GM23338 (cell line): ENCODE results near the gene BLTP2. TPM values are rescaled to one million over a fixed set of nuclear protein-coding genes. Genes with fewer than 3 reads are reported as not detected.

Experiments
- ATAC-seq: fragments of 200-7000 bp; cut with Tn5 transposase; 3 replicates; pipeline ENCODE4 v1.9.1; 2020
- DNase-seq: peaks from one replicate; pipeline ENCODE4 v3.0.0-alpha.2; 2015; ENCODE audit warnings: low spot score
- H2AFZ ChIP-seq: fragments of 200-600 bp; sonication (generic); 2 replicates; pipeline ENCODE4 v1.8.0; 2016; ENCODE audit warnings: antibody characterized with exemption, mild to moderate bottlenecking, moderate library complexity
- H3F3A ChIP-seq: fragments of 200-600 bp; sonication (generic); replicated peaks from 2 replicates; pipeline ENCODE4 v1.8.0; 2017; ENCODE audit warnings: antibody characterized with exemption, mixed run types, low read depth
- H3K27ac ChIP-seq: fragments of 200-600 bp; sonication (generic); 2 replicates; pipeline ENCODE4 v1.6.1; 2016; ENCODE audit warnings: low read depth
- H3K27me3 ChIP-seq: fragments of 200-600 bp; sonication (generic); 2 replicates; pipeline ENCODE4 v1.8.0; 2016; ENCODE audit warnings: mild to moderate bottlenecking, mixed run types, moderate library complexity; ENCODE audit not compliant: insufficient read depth
- H3K36me3 ChIP-seq: fragments of 200-600 bp; sonication (generic); 2 replicates; pipeline ENCODE4 v1.8.0; 2016; ENCODE audit warnings: mild to moderate bottlenecking; ENCODE audit not compliant: insufficient read depth
- H3K4me1 ChIP-seq: fragments of 200-600 bp; sonication (generic); 2 replicates; pipeline ENCODE4 v1.8.0; 2016; ENCODE audit warnings: mild to moderate bottlenecking, moderate library complexity; ENCODE audit not compliant: insufficient read depth
- H3K4me2 ChIP-seq: fragments of 200-600 bp; sonication (generic); 2 replicates; pipeline ENCODE4 v1.7.1; 2017; ENCODE audit warnings: mixed run types
- H3K4me3 ChIP-seq: fragments of 200-600 bp; sonication (generic); 2 replicates; pipeline ENCODE4 v1.6.1; 2016; ENCODE audit warnings: mixed run types
- H3K79me2 ChIP-seq: fragments of 200-600 bp; sonication (generic); replicated peaks from 2 replicates; pipeline ENCODE4 v1.8.0; 2017; ENCODE audit warnings: mild to moderate bottlenecking; ENCODE audit not compliant: insufficient read depth
- H3K9me2 ChIP-seq: fragments of 200-600 bp; sonication (generic); 2 replicates; pipeline ENCODE4 v1.8.0; 2017; ENCODE audit not compliant: insufficient read depth
- H4K20me1 ChIP-seq: fragments of 200-600 bp; sonication (generic); replicated peaks from 2 replicates; pipeline ENCODE4 v1.8.0; 2017; ENCODE audit warnings: mild to moderate bottlenecking; ENCODE audit not compliant: insufficient read depth
- H3K27ac Mint-ChIP-seq: 2 replicates; pipeline ENCODE4 v1.8.0; 2020; ENCODE audit warnings: inconsistent platforms, mild to moderate bottlenecking, moderate library complexity, mixed read lengths
- H3K27me3 Mint-ChIP-seq: 3 replicates; pipeline ENCODE4 v1.8.0; 2022; ENCODE audit warnings: low read depth, mild to moderate bottlenecking, moderate library complexity, mixed read lengths, inconsistent platforms; ENCODE audit not compliant: insufficient read depth, poor library complexity
- H3K36me3 Mint-ChIP-seq: 3 replicates; pipeline ENCODE4 v1.8.0; 2021; ENCODE audit warnings: low read depth, mild to moderate bottlenecking, inconsistent platforms, moderate library complexity, mixed read lengths
- H3K4me1 Mint-ChIP-seq: 3 replicates; pipeline ENCODE4 v1.8.0; 2020; ENCODE audit warnings: mild to moderate bottlenecking, inconsistent platforms, mixed read lengths
- H3K4me3 Mint-ChIP-seq: 3 replicates; pipeline ENCODE4 v1.8.0; 2021; ENCODE audit warnings: moderate library complexity, mild to moderate bottlenecking, inconsistent platforms, mixed read lengths
- H3K9me3 Mint-ChIP-seq: 3 replicates; pipeline ENCODE4 v1.8.0; 2020; ENCODE audit warnings: moderate library complexity, mild to moderate bottlenecking, inconsistent platforms, mixed read lengths
- CREB1 ChIP-seq: fragments of 250-450 bp; sonication (Bioruptor Pico); IDR thresholded peaks from 2 replicates; pipeline ENCODE4 v1.5.0; 2020; ENCODE audit warnings: low read depth, mild to moderate bottlenecking, moderate library complexity
- EZH2 ChIP-seq: fragments of 200-600 bp; sonication (generic); IDR thresholded peaks from one replicate; pipeline ENCODE4 v1.8.0; 2017; ENCODE audit warnings: antibody characterized with exemption, mild to moderate bottlenecking, low read depth; ENCODE audit not compliant: unreplicated experiment
- EZH2phosphoT487 ChIP-seq: fragments of 200-600 bp; sonication (generic); IDR thresholded peaks from one replicate; pipeline ENCODE4 v1.8.1; 2018; ENCODE audit warnings: antibody characterized with exemption; ENCODE audit not compliant: unreplicated experiment
- JUNB ChIP-seq: IDR thresholded peaks from one replicate; pipeline ENCODE4 v1.6.1; 2016; ENCODE audit warnings: antibody characterized with exemption; ENCODE audit not compliant: unreplicated experiment
- NANOG ChIP-seq: IDR thresholded peaks from 2 replicates; pipeline ENCODE4 v1.6.1; 2016; ENCODE audit warnings: antibody characterized with exemption, borderline replicate concordance
- POLR2AphosphoS5 ChIP-seq: IDR thresholded peaks from 2 replicates; pipeline ENCODE4 v1.6.1; 2016; ENCODE audit warnings: antibody characterized with exemption, low read depth
- ZNF331 ChIP-seq: fragments of 250-450 bp; sonication (Bioruptor Pico); IDR thresholded peaks from 2 replicates; pipeline ENCODE4 v1.5.0; 2020; ENCODE audit warnings: low read depth, mild to moderate bottlenecking, moderate library complexity
- long read RNA-seq: library from polyadenylated mRNA; unstranded; transcript quantifications from one replicate; pipeline ENCODE4 v2.0.0, GENCODE V29; 2020; ENCODE audit not compliant: unreplicated experiment
- polyA plus RNA-seq: library from polyadenylated mRNA; unstranded; fragments of >200 nt; fragmentation: Nextera tagmentation; extraction: Ambion mirVana; gene quantifications from 2 replicates; pipeline ENCODE4 v1.2.1, GENCODE V29; 2016
- total RNA-seq: library from RNA; depleted of rRNA; stranded (reverse); fragments of >200 nt; shearing (Covaris generic); gene quantifications from 2 replicates; pipeline ENCODE4 v1.2.3, GENCODE V29; 2014; rRNA removed
- TF ChIP-seq, protein P1 (sequence below), 2 experiments: fragments of 200-600 bp in 1 of 2; sonication (generic) in 1 of 2; conservative IDR thresholded peaks; 2 replicates each; pipeline versions ENCODE4 v1.5.1 to v1.6.1; 2016 to 2017; ENCODE audit warnings: antibody characterized with exemption in 2 of 2, low read depth in 2 of 2, mild to moderate bottlenecking in 2 of 2, moderate library complexity in 1 of 2
- TF ChIP-seq, protein P2 (sequence below): IDR thresholded peaks from one replicate; pipeline ENCODE4 v1.6.1; 2018; ENCODE audit warnings: antibody characterized with exemption; ENCODE audit not compliant: unreplicated experiment
- TF ChIP-seq, protein P3 (sequence below): IDR thresholded peaks from 2 replicates; pipeline ENCODE4 v1.6.1; 2016; ENCODE audit warnings: antibody characterized with exemption

The BLTP2 gene
- total RNA-seq, result 166 and 176 TPM in 2 replicates
- 58.6 and 71.0 TPM in 2 replicates for polyA plus RNA-seq
- long read RNA-seq, partial matches to known transcripts, result 0 of 3 reads
- long read RNA-seq, other reads (novel, unspliced or antisense), result 1 of 3 reads

DNA sequence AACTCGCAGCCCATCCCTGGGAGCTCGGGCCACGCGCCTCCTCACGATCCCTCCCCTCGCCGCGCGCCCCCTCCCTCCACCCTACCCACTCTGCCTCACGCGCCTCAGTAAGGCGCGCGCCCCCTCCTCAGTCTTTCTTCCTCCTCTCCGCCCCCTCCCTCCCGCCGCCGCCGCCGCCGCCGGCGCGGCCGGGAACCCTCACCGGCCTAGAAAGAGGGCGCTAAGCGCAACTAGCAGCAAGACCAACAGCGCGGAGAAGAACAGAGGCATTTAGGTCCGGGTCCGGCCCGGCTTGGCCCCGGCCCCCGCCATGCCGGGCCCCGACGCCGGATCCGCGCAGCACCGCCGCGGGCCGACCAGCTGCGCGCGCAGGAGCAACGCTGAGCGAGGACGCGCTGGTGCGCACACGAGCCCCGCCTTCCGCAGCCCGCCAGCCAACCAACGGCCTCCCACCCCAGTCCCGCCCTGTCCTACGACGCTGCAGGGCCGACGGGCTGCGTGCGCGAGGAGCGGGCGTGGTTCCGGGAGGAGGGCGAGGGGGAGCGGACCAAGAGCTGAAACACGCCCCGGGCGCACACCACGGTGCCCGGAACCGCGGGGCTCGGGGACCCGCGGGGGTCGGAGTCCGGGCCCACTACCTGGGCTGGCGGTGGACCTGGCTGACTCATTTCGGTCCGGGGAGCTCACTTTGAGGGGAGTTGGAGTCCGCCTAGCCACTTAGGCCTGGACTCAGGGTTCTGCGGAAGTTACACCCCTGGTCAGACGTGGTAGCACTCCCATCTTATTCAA is at the start of gene BLTP2:
BLTP2 (minus strand) TSS at position 372 of the 789 bp plus-strand sequence; CDS start at position 270, 102 bp downstream.
- H2AFZ ChIP-seq, result peak within 1 kb of the TSS; percentile 86

More for the DNA sequence above, at the start of gene BLTP2:
- Histone ChIP-seq H3K27me3 (no peaks in the 10 kb centered on the region), H4K20me1 (peaks cover 21% of the 10 kb centered on the region), H3K79me2 (peaks cover 35% of the 10 kb centered on the region), H3K4me3 (peak within 1 kb of the TSS; percentile 94), H3K9me2 (no peaks in the 10 kb centered on the region), H3K4me2 (peak within 1 kb of the TSS; percentile 93), H3F3A (peaks cover 18% of the 10 kb centered on the region; the same call in 1 of the 2 replicates), H3K36me3 (peaks cover 33% of the 10 kb centered on the region), H3K4me1 (peaks cover 11% of the 10 kb centered on the region; the same call in 1 of the 2 replicates), H3K27ac (peak within 1 kb of the TSS; percentile 43)
- Mint-ChIP-seq H3K36me3 (peaks cover 64% of the 10 kb centered on the region), H3K4me3 (peak within 1 kb of the TSS; percentile 91), H3K27me3 (peaks cover 9% of the 10 kb centered on the region), H3K4me1 (peaks cover 22% of the 10 kb centered on the region), H3K9me3 (no peaks in the 10 kb centered on the region), H3K27ac (peak within 1 kb of the TSS; percentile 92)
- TF ChIP-seq POLR2AphosphoS5, result peak; percentile 74
- TF ChIP-seq NANOG, result no peak
- TF ChIP-seq EZH2, result no peak
- no peak for TF ChIP-seq ZNF331 (CRISPR knock-in tag)
- no peak for TF ChIP-seq EZH2phosphoT487
- TF ChIP-seq, protein P1, sequence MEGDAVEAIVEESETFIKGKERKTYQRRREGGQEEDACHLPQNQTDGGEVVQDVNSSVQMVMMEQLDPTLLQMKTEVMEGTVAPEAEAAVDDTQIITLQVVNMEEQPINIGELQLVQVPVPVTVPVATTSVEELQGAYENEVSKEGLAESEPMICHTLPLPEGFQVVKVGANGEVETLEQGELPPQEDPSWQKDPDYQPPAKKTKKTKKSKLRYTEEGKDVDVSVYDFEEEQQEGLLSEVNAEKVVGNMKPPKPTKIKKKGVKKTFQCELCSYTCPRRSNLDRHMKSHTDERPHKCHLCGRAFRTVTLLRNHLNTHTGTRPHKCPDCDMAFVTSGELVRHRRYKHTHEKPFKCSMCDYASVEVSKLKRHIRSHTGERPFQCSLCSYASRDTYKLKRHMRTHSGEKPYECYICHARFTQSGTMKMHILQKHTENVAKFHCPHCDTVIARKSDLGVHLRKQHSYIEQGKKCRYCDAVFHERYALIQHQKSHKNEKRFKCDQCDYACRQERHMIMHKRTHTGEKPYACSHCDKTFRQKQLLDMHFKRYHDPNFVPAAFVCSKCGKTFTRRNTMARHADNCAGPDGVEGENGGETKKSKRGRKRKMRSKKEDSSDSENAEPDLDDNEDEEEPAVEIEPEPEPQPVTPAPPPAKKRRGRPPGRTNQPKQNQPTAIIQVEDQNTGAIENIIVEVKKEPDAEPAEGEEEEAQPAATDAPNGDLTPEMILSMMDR (conservative IDR thresholded peaks at IDR 0.05; ENCODE audit: low read depth in 2 of 2), result no peak
- TF ChIP-seq, protein P2, sequence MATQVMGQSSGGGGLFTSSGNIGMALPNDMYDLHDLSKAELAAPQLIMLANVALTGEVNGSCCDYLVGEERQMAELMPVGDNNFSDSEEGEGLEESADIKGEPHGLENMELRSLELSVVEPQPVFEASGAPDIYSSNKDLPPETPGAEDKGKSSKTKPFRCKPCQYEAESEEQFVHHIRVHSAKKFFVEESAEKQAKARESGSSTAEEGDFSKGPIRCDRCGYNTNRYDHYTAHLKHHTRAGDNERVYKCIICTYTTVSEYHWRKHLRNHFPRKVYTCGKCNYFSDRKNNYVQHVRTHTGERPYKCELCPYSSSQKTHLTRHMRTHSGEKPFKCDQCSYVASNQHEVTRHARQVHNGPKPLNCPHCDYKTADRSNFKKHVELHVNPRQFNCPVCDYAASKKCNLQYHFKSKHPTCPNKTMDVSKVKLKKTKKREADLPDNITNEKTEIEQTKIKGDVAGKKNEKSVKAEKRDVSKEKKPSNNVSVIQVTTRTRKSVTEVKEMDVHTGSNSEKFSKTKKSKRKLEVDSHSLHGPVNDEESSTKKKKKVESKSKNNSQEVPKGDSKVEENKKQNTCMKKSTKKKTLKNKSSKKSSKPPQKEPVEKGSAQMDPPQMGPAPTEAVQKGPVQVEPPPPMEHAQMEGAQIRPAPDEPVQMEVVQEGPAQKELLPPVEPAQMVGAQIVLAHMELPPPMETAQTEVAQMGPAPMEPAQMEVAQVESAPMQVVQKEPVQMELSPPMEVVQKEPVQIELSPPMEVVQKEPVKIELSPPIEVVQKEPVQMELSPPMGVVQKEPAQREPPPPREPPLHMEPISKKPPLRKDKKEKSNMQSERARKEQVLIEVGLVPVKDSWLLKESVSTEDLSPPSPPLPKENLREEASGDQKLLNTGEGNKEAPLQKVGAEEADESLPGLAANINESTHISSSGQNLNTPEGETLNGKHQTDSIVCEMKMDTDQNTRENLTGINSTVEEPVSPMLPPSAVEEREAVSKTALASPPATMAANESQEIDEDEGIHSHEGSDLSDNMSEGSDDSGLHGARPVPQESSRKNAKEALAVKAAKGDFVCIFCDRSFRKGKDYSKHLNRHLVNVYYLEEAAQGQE, result no peak
- TF ChIP-seq CREB1 (CRISPR knock-in tag), result peak; percentile 77
- TF ChIP-seq, protein P3, sequence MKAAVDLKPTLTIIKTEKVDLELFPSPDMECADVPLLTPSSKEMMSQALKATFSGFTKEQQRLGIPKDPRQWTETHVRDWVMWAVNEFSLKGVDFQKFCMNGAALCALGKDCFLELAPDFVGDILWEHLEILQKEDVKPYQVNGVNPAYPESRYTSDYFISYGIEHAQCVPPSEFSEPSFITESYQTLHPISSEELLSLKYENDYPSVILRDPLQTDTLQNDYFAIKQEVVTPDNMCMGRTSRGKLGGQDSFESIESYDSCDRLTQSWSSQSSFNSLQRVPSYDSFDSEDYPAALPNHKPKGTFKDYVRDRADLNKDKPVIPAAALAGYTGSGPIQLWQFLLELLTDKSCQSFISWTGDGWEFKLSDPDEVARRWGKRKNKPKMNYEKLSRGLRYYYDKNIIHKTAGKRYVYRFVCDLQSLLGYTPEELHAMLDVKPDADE, result no peak; the same call in 1 of the 2 replicates
- TF ChIP-seq JUNB, result no peak
- peak; percentile 97 for DNase-seq
- peak; percentile 97 for ATAC-seq
